WTC11 (cell line): ENCODE measurements around the gene PCGF2. TPM values are rescaled to one million over a fixed set of nuclear protein-coding genes. Genes with fewer than 3 reads are reported as not detected.

ENCODE experiments used
- ATAC-seq: fragments of 200-7000 bp; cut with Tn5 transposase; 2 replicates; pipeline ENCODE4 v1.10.0; 2021; ENCODE audit warnings: mild to moderate bottlenecking, moderate library complexity
- CTCF ChIA-PET: fragments of 300-600 bp; sonication (Branson Sonifier 250); formaldehyde crosslinking; loops from one replicate; lab custom pipeline; 2021; ENCODE audit warnings: antibody characterized with exemption; lab: Charles Lee
- POLR2A ChIA-PET: fragments of 350-600 bp; sonication (Branson Sonifier 250); formaldehyde crosslinking; loops from one replicate; lab custom pipeline; 2021; ENCODE audit warnings: antibody characterized with exemption; lab: Charles Lee
- DNase-seq: peaks from one replicate; pipeline ENCODE4 v3.0.0; 2021; ENCODE audit warnings: low spot score
- H3K27ac Mint-ChIP-seq: 2 replicates; pipeline ENCODE4 v1.8.0; 2021; ENCODE audit warnings: mixed read lengths
- H3K27me3 Mint-ChIP-seq: 2 replicates; pipeline ENCODE4 v1.8.0; 2021; ENCODE audit warnings: low read depth, mild to moderate bottlenecking, moderate library complexity, mixed read lengths
- H3K36me3 Mint-ChIP-seq: 2 replicates; pipeline ENCODE4 v1.8.0; 2021; ENCODE audit warnings: mixed read lengths
- H3K4me1 Mint-ChIP-seq: 2 replicates; pipeline ENCODE4 v1.8.0; 2022; ENCODE audit warnings: mixed read lengths
- H3K4me3 Mint-ChIP-seq: 2 replicates; pipeline ENCODE4 v1.8.0; 2021; ENCODE audit warnings: mild to moderate bottlenecking, moderate library complexity, mixed read lengths
- H3K9me3 Mint-ChIP-seq: 2 replicates; pipeline ENCODE4 v1.8.0; 2021; ENCODE audit warnings: mixed read lengths
- CBFB ChIP-seq: sonication (generic); formaldehyde crosslinking; IDR thresholded peaks from 2 replicates; pipeline ENCODE4 v1.8.1; 2022; ENCODE audit warnings: mild to moderate bottlenecking, low read depth, missing genetic modification reagents
- CTCF ChIP-seq: fragments of 200-600 bp; IDR thresholded peaks from 2 replicates; pipeline ENCODE4 v1.8.0; 2022; ENCODE audit warnings: antibody characterized with exemption
- FOXK1 ChIP-seq: sonication (generic); formaldehyde crosslinking; IDR thresholded peaks from 2 replicates; pipeline ENCODE4 v1.8.0; 2022; ENCODE audit warnings: mild to moderate bottlenecking, moderate library complexity, missing genetic modification reagents
- HMGA2 ChIP-seq: fragments of 250-450 bp; sonication (Bioruptor Pico); IDR thresholded peaks from 2 replicates; pipeline ENCODE4 v1.4.0; 2021; ENCODE audit warnings: mild to moderate bottlenecking, moderate library complexity
- JAZF1 ChIP-seq: fragments of 250-450 bp; sonication (Bioruptor Pico); IDR thresholded peaks from 2 replicates; pipeline ENCODE4 v1.9.0; 2021; ENCODE audit warnings: moderate library complexity, mild to moderate bottlenecking, inconsistent platforms
- KAT7 ChIP-seq: sonication (generic); formaldehyde crosslinking; IDR thresholded peaks from 2 replicates; pipeline ENCODE4 v1.8.1; 2023; ENCODE audit warnings: missing genetic modification reagents, mild to moderate bottlenecking, borderline replicate concordance
- MXD4 ChIP-seq: fragments of 250-450 bp; sonication (Bioruptor Pico); IDR thresholded peaks from 2 replicates; pipeline ENCODE4 v1.8.0; 2021; ENCODE audit warnings: mild to moderate bottlenecking, moderate library complexity, borderline replicate concordance
- NFATC4 ChIP-seq: fragments of 250-450 bp; sonication (Bioruptor Pico); IDR thresholded peaks from 2 replicates; pipeline ENCODE4 v1.9.0; 2021; ENCODE audit warnings: mild to moderate bottlenecking
- NFE2L1 ChIP-seq: sonication (generic); formaldehyde crosslinking; IDR thresholded peaks from 2 replicates; pipeline ENCODE4 v1.8.1; 2023; ENCODE audit warnings: missing genetic modification reagents
- RORB ChIP-seq: fragments of 250-450 bp; sonication (Bioruptor Pico); IDR thresholded peaks from 2 replicates; pipeline ENCODE4 v1.9.0; 2021; ENCODE audit warnings: mild to moderate bottlenecking
- TCF7 ChIP-seq: sonication (generic); formaldehyde crosslinking; IDR thresholded peaks from 2 replicates; pipeline ENCODE4 v1.8.0; 2022; ENCODE audit warnings: mild to moderate bottlenecking, low read depth, missing genetic modification reagents, moderate library complexity
- TP53 ChIP-seq: sonication (generic); formaldehyde crosslinking; IDR thresholded peaks from 2 replicates; pipeline ENCODE4 v1.8.1; 2023; ENCODE audit warnings: mild to moderate bottlenecking, missing genetic modification reagents
- ZNF121 ChIP-seq: sonication (generic); formaldehyde crosslinking; IDR thresholded peaks from 2 replicates; pipeline ENCODE4 v1.8.0; 2023; ENCODE audit warnings: missing genetic modification reagents
- ZNF232 ChIP-seq: sonication (generic); formaldehyde crosslinking; IDR thresholded peaks from 2 replicates; pipeline ENCODE4 v1.8.0; 2022; ENCODE audit warnings: mild to moderate bottlenecking, missing genetic modification reagents
- total RNA-seq: library from RNA; stranded (reverse); gene quantifications from 3 replicates; pipeline ENCODE4 v1.2.3, GENCODE V29; 2021
- TF ChIP-seq, protein P1 (sequence below): sonication (generic); formaldehyde crosslinking; IDR thresholded peaks from 2 replicates; pipeline ENCODE4 v1.8.0; 2023; ENCODE audit warnings: missing genetic modification reagents, mild to moderate bottlenecking, borderline replicate concordance
- TF ChIP-seq, protein P2 (sequence below): sonication (generic); formaldehyde crosslinking; IDR thresholded peaks from 2 replicates; pipeline ENCODE4 v1.8.1; 2023; ENCODE audit warnings: mild to moderate bottlenecking, missing genetic modification reagents, moderate library complexity
- TF ChIP-seq, protein P3 (sequence below): sonication (generic); formaldehyde crosslinking; IDR thresholded peaks from 2 replicates; pipeline ENCODE4 v1.8.1; 2022; ENCODE audit warnings: low read depth, mild to moderate bottlenecking, moderate library complexity, missing genetic modification reagents, borderline replicate concordance
- TF ChIP-seq, protein P4 (sequence below): sonication (generic); formaldehyde crosslinking; IDR thresholded peaks from 2 replicates; pipeline ENCODE4 v1.8.1; 2022; ENCODE audit warnings: mild to moderate bottlenecking, moderate library complexity, missing genetic modification reagents
- TF ChIP-seq, protein P5 (sequence below): sonication (generic); formaldehyde crosslinking; IDR thresholded peaks from 2 replicates; pipeline ENCODE4 v1.8.1; 2023; ENCODE audit warnings: mild to moderate bottlenecking, missing genetic modification reagents
- TF ChIP-seq, protein P6 (sequence below): sonication (generic); formaldehyde crosslinking; IDR thresholded peaks from 2 replicates; pipeline ENCODE4 v1.8.0; 2022; ENCODE audit warnings: mild to moderate bottlenecking, missing genetic modification reagents

Gene PCGF2
- total RNA-seq, 1 experiment from 2014 or later: 104 TPM

DNA sequence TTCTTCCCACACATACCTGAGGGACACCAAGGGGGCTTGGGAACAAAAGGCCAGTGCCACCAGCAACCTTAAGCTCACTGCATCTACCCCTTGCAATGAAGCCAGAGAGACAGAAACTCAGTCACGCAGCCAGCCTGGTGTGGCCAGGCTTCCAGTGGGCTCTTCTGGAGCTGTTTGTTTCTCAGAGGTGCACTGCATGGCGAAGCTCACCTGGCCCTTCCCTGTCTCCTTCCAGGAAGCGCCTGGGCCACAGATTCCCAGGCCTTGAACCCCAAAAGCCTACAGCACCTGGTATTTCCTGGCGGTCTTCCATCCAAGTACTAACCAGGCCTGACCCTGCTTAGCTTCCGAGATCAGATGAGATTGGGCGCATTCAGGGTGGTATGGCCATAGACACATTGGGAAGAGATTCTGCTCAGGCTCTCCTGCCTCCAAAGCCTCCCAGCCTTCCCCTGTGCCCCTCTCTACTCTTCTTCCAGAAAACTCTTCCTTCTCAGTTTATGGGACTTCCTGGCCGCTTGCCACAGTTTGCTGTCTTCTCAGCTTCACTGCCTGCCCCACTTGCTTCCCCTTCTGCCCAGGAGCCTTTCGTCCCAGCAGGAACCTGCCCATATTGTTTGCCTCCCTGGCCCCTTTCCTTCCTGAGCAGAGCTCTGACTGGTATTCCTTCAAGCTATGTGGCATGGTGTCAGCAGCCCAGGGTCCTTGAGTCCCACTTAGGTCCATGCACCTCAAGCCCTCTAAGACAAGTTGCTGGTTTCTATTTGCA lies 16.4 kb downstream of the PCGF2 start (continued):
- TF ChIP-seq JAZF1 (CRISPR knock-in tag): no peak
- TF ChIP-seq, protein P1, sequence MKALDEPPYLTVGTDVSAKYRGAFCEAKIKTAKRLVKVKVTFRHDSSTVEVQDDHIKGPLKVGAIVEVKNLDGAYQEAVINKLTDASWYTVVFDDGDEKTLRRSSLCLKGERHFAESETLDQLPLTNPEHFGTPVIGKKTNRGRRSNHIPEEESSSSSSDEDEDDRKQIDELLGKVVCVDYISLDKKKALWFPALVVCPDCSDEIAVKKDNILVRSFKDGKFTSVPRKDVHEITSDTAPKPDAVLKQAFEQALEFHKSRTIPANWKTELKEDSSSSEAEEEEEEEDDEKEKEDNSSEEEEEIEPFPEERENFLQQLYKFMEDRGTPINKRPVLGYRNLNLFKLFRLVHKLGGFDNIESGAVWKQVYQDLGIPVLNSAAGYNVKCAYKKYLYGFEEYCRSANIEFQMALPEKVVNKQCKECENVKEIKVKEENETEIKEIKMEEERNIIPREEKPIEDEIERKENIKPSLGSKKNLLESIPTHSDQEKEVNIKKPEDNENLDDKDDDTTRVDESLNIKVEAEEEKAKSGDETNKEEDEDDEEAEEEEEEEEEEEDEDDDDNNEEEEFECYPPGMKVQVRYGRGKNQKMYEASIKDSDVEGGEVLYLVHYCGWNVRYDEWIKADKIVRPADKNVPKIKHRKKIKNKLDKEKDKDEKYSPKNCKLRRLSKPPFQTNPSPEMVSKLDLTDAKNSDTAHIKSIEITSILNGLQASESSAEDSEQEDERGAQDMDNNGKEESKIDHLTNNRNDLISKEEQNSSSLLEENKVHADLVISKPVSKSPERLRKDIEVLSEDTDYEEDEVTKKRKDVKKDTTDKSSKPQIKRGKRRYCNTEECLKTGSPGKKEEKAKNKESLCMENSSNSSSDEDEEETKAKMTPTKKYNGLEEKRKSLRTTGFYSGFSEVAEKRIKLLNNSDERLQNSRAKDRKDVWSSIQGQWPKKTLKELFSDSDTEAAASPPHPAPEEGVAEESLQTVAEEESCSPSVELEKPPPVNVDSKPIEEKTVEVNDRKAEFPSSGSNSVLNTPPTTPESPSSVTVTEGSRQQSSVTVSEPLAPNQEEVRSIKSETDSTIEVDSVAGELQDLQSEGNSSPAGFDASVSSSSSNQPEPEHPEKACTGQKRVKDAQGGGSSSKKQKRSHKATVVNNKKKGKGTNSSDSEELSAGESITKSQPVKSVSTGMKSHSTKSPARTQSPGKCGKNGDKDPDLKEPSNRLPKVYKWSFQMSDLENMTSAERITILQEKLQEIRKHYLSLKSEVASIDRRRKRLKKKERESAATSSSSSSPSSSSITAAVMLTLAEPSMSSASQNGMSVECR (CRISPR knock-in tag): no peak
- no peak for TF ChIP-seq TP53 (CRISPR knock-in tag)
- no peak for TF ChIP-seq ZNF121
- TF ChIP-seq TCF7 (CRISPR knock-in tag): no peak

DNA sequence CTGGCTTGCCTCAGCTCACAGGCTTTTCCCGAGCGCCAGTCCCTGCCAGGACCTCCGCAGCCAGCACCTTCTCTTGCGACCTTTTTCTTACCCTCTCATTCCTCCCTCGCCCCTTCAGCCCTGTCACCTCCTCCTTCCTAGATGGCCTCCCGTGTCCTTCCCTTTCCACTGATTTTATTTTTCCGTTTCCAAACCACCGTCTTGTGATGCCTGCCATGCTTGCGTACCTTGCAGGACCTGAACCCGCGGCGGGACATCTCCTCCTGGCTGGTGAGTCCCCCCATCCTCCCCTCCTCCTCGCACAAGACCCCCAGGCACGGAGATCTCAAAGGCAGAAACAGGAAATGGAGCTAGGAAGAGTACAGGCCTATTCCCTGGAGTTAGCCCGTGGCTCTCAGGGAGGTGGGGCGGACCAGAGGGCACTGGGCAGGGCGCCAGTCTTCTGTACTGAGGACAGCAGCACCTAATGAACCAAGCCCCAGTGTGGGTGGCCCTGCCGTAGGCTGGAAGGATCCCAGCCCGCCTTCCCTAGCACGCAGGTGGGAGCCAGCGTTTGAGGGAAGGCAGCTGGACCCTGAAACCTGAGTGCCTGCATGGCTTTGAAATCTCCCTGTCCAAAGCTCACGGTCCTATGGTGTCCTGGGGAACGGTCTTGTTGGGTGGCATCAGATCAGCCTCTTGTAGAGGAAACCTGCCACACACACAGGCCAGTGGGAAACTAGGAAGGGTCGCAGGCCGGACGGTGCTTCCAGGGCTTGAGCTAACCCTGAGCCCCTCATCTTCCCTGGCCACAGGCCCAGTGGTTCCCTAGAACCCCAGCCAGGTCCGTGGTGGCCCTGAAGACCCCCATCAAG lies 17.4 kb downstream of the PCGF2 start:
- peak overlapping the region; percentile 88 for H3K27ac Mint-ChIP-seq
- H3K9me3 Mint-ChIP-seq: no peaks in the 10 kb centered on the region
- POLR2A ChIA-PET: interaction anchor here (0.7 to 1.7 kb wide), 2 partner anchors 11 to 15 kb away, joined by 3 to 4 read pairs; no protein-coding TSS in a partner anchor
- CTCF ChIA-PET: interaction anchor here (0.6 to 2.6 kb wide), 19 partner anchors 11 to 172 kb away, joined by 3 to 22 read pairs (median 4); partner anchors contain the start of genes EPOP and PSMB3
- ATAC-seq (peak; percentile 11), DNase-seq (peak; percentile 47)
- peaks cover 23% of the 10 kb centered on the region for H3K27me3 Mint-ChIP-seq
- H3K36me3 Mint-ChIP-seq: peaks cover 2% of the 10 kb centered on the region; the same call in 1 of the 2 replicates
- H3K4me3 Mint-ChIP-seq: peak overlapping the region; percentile 94
- H3K4me1 Mint-ChIP-seq: peaks cover 40% of the 10 kb centered on the region
- no peak for TF ChIP-seq KAT7 (CRISPR knock-in tag)
- TF ChIP-seq NFATC4 (CRISPR knock-in tag): 0 out of 2 replicates have a peak, but pooled peaks have one; percentile 33
- TF ChIP-seq FOXK1 (CRISPR knock-in tag): no peak
- TF ChIP-seq, protein P2, sequence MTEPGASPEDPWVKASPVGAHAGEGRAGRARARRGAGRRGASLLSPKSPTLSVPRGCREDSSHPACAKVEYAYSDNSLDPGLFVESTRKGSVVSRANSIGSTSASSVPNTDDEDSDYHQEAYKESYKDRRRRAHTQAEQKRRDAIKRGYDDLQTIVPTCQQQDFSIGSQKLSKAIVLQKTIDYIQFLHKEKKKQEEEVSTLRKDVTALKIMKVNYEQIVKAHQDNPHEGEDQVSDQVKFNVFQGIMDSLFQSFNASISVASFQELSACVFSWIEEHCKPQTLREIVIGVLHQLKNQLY (CRISPR knock-in tag): no peak
- TF ChIP-seq, protein P3, sequence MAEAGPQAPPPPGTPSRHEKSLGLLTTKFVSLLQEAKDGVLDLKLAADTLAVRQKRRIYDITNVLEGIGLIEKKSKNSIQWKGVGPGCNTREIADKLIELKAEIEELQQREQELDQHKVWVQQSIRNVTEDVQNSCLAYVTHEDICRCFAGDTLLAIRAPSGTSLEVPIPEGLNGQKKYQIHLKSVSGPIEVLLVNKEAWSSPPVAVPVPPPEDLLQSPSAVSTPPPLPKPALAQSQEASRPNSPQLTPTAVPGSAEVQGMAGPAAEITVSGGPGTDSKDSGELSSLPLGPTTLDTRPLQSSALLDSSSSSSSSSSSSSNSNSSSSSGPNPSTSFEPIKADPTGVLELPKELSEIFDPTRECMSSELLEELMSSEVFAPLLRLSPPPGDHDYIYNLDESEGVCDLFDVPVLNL: no peak
- TF ChIP-seq, protein P4, sequence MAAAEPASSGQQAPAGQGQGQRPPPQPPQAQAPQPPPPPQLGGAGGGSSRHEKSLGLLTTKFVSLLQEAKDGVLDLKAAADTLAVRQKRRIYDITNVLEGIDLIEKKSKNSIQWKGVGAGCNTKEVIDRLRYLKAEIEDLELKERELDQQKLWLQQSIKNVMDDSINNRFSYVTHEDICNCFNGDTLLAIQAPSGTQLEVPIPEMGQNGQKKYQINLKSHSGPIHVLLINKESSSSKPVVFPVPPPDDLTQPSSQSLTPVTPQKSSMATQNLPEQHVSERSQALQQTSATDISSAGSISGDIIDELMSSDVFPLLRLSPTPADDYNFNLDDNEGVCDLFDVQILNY (CRISPR knock-in tag): no peak
- TF ChIP-seq, protein P5, sequence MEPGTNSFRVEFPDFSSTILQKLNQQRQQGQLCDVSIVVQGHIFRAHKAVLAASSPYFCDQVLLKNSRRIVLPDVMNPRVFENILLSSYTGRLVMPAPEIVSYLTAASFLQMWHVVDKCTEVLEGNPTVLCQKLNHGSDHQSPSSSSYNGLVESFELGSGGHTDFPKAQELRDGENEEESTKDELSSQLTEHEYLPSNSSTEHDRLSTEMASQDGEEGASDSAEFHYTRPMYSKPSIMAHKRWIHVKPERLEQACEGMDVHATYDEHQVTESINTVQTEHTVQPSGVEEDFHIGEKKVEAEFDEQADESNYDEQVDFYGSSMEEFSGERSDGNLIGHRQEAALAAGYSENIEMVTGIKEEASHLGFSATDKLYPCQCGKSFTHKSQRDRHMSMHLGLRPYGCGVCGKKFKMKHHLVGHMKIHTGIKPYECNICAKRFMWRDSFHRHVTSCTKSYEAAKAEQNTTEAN: no peak
- no peak for TF ChIP-seq ZNF232 (CRISPR knock-in tag)
- TF ChIP-seq, protein P6, sequence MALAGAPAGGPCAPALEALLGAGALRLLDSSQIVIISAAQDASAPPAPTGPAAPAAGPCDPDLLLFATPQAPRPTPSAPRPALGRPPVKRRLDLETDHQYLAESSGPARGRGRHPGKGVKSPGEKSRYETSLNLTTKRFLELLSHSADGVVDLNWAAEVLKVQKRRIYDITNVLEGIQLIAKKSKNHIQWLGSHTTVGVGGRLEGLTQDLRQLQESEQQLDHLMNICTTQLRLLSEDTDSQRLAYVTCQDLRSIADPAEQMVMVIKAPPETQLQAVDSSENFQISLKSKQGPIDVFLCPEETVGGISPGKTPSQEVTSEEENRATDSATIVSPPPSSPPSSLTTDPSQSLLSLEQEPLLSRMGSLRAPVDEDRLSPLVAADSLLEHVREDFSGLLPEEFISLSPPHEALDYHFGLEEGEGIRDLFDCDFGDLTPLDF: no peak
- no peak for TF ChIP-seq RORB
- TF ChIP-seq CBFB (CRISPR knock-in tag): no peak
- no peak for TF ChIP-seq ZNF121
- 0 out of 2 replicates have a peak, but pooled peaks have one; percentile 61 for TF ChIP-seq NFE2L1 (CRISPR knock-in tag)
- no peak for TF ChIP-seq CTCF
- no peak for TF ChIP-seq MXD4
- no peak for TF ChIP-seq HMGA2 (CRISPR knock-in tag)
